Astrocyte (in vitro differentiated cells and primary cell): ENCODE results near the gene GLRA1.

Source experiments
- CTCF ChIP-seq: IDR thresholded peaks from 2 replicates; pipeline ENCODE4 v1.5.1; 2011; ENCODE audit warnings: low read depth, mild to moderate bottlenecking, inconsistent platforms, low read length, moderate library complexity; ENCODE audit not compliant: insufficient read depth
- EZH2 ChIP-seq: IDR thresholded peaks from 2 replicates; pipeline ENCODE4 v1.6.1; 2012; ENCODE audit warnings: mild to moderate bottlenecking, low read length, inconsistent platforms; ENCODE audit not compliant: insufficient read depth

- TF ChIP-seq CTCF (no peak), EZH2 (no peak)
Observed at GRCh38 chr5:151937851-151938250, 13.2 kb upstream of the GLRA1 start.
